OCI-LY3 (cell line): ENCODE measurements around the gene MSANTD3.

Experiments
- H2AFZ ChIP-seq: fragments of 200-600, 300-600 bp; shearing (Covaris generic); 2 replicates; pipeline ENCODE4 v1.6.0; 2014; ENCODE audit warnings: antibody characterized with exemption, low read depth, low read length
- H3K27ac ChIP-seq: fragments of 200-600, 300-600 bp; sonication (generic); 2 replicates; pipeline ENCODE4 v1.5.1; 2014; ENCODE audit warnings: mild to moderate bottlenecking, low read length, moderate library complexity, mixed read lengths
- H3K27me3 ChIP-seq: fragments of 200-600, 300-600 bp; sonication (generic); 2 replicates; pipeline ENCODE4 v1.6.1; 2014; ENCODE audit warnings: low read depth, low read length, mixed read lengths
- H3K36me3 ChIP-seq: fragments of 200-600, 300-600 bp; sonication (generic); replicated peaks from 2 replicates; pipeline ENCODE3; 2014; ENCODE audit warnings: low read depth, low read length, mixed read lengths
- H3K4me1 ChIP-seq: fragments of 300-600, 200-600 bp; sonication (generic); 2 replicates; pipeline ENCODE4 v1.6.1; 2014; ENCODE audit warnings: low read length, mixed read lengths
- H3K4me2 ChIP-seq: fragments of 200-600, 300-600 bp; sonication (generic); 2 replicates; pipeline ENCODE4 v1.6.1; 2014; ENCODE audit warnings: low read length, mixed read lengths
- H3K4me3 ChIP-seq: fragments of 300-600, 200-600 bp; sonication (generic); 2 replicates; pipeline ENCODE4 v1.5.1; 2014; ENCODE audit warnings: antibody characterized with exemption, mild to moderate bottlenecking, low read length, moderate library complexity
- H3K79me2 ChIP-seq: fragments of 300-600, 200-600 bp; shearing (Covaris generic); 2 replicates; pipeline ENCODE4 v1.6.1; 2014; ENCODE audit warnings: mild to moderate bottlenecking, low read length, mixed read lengths
- H3K9ac ChIP-seq: fragments of 300-600, 200-600 bp; shearing (Covaris generic); 2 replicates; pipeline ENCODE4 v1.6.0; 2014; ENCODE audit warnings: mild to moderate bottlenecking, low read length, moderate library complexity
- H3K9me3 ChIP-seq: fragments of 200-600, 300-600 bp; shearing (Covaris generic); 2 replicates; pipeline ENCODE4 v1.6.1; 2014; ENCODE audit warnings: low read length, mixed read lengths; ENCODE audit not compliant: insufficient read depth
- H4K20me1 ChIP-seq: fragments of 200-600, 300-600 bp; sonication (generic); 2 replicates; pipeline ENCODE4 v1.6.1; 2016; ENCODE audit warnings: low read length, mixed read lengths; ENCODE audit not compliant: insufficient read depth
- CTCF ChIP-seq: fragments of 200-600, 300-600 bp; sonication (generic); IDR thresholded peaks from 2 replicates; pipeline ENCODE4 v1.5.1; 2014; ENCODE audit warnings: antibody characterized with exemption, low read length, low read depth
- EZH2phosphoT487 ChIP-seq: fragments of 200-600 bp; shearing (Covaris generic); IDR thresholded peaks from 2 replicates; pipeline ENCODE4 v1.6.1; 2018; ENCODE audit warnings: antibody characterized with exemption, mixed run types, low read depth

MSANTD3 gene

GRCh38 chr9:100472268-100472667 is 45.3 kb downstream of the MSANTD3 start:
- peak overlapping the region; percentile 91 for H3K4me3 ChIP-seq
- peak overlapping the region; percentile 81 for H3K4me2 ChIP-seq
- H3K36me3 ChIP-seq = no peaks in the 10 kb centered on the region
- no peaks in the 10 kb centered on the region for H3K9me3 ChIP-seq
- H3K79me2 ChIP-seq = no peaks in the 10 kb centered on the region
- no peak for TF ChIP-seq EZH2phosphoT487
- TF ChIP-seq CTCF = no peak
- H3K27ac ChIP-seq = no peak overlapping the region
- H3K4me1 ChIP-seq = peaks cover 10% of the 10 kb centered on the region; the same call in 1 of the 2 replicates
- H2AFZ ChIP-seq = peak overlapping the region; percentile 78
- H3K9ac ChIP-seq = no peak overlapping the region
- H3K27me3 ChIP-seq = no peaks in the 10 kb centered on the region
- H4K20me1 ChIP-seq = no peaks in the 10 kb centered on the region

GRCh38 chr9:100472788-100473275 is 45.9 kb downstream of the MSANTD3 start, which contains the start of gene TMEFF1:
Gene TMEFF1 (plus strand): TSS chr9:100473149. CDS start chr9:100473545, 396 bp downstream.
- peak; percentile 18; the same call in 1 of the 2 replicates for TF ChIP-seq CTCF
- no peak for TF ChIP-seq EZH2phosphoT487
- Histone ChIP-seq H3K27me3 (no peaks in the 10 kb centered on the region), H3K4me3 (peak within 1 kb of the TSS; percentile 91), H3K27ac (no peak within 1 kb of the TSS), H3K9me3 (no peaks in the 10 kb centered on the region), H2AFZ (peak within 1 kb of the TSS; percentile 78), H3K4me2 (peak within 1 kb of the TSS; percentile 81), H3K4me1 (peaks cover 10% of the 10 kb centered on the region; the same call in 1 of the 2 replicates), H3K79me2 (no peaks in the 10 kb centered on the region), H4K20me1 (no peaks in the 10 kb centered on the region), H3K9ac (peak within 1 kb of the TSS; percentile 59), H3K36me3 (no peaks in the 10 kb centered on the region)

DNA sequence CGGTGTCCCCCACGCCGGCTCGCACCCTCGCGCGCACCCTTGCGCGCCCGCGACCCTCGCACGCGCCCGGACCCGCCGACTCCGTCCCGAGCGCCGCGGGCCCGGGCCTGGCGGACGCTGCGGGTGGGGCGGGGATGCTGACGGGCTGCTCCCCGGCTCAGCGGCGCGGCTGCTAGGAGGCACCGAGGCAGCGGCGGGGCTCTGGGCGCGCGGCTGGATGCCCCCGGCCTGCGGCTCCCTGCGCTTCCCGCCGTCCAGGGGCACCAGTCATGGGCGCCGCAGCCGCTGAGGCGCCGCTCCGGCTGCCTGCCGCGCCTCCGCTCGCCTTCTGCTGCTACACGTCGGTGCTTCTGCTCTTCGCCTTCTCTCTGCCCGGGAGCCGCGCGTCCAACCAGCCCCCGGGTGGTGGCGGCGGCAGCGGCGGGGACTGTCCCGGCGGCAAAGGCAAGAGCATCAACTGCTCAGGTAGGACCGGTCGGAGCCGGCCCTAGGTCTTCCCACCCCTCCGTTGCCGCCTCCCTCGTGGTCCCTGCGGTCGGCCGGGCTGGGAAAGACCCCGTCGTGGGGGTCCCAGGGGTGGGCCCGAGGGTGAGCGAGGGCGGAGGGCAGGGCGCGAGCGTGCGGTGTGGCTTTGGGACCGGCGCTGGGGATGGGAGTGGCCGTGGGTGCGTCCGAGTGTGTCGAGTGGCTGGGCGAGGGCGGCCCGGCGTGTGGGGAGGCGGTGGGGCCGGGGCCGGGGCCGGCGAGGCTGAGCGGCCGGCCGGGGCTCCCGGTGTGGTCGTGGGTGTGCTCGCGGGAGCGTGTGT is 46.5 kb downstream of the MSANTD3 start:
- H2AFZ ChIP-seq = peak overlapping the region; percentile 59
- peak overlapping the region; percentile 77 for H3K4me2 ChIP-seq
- no peaks in the 10 kb centered on the region for H3K9me3 ChIP-seq
- no peaks in the 10 kb centered on the region for H3K36me3 ChIP-seq
- no peak for TF ChIP-seq CTCF
- H3K4me3 ChIP-seq = peak overlapping the region; percentile 91
- H3K27me3 ChIP-seq = no peaks in the 10 kb centered on the region
- H3K4me1 ChIP-seq = peaks cover 10% of the 10 kb centered on the region; the same call in 1 of the 2 replicates
- no peaks in the 10 kb centered on the region for H4K20me1 ChIP-seq
- no peaks in the 10 kb centered on the region for H3K79me2 ChIP-seq
- H3K27ac ChIP-seq = no peak overlapping the region
- peak overlapping the region; percentile 59 for H3K9ac ChIP-seq
